K562 (cell line): ENCODE measurements around the gene NR4A2. TPM values are rescaled to one million over a fixed set of nuclear protein-coding genes. Genes with fewer than 3 reads are reported as not detected.
A peak's percentile ranks its signal among the peaks of the same experiment; 100 is the strongest.

Source experiments
- CAMTA2 ChIP-seq: fragments of 250-450 bp; sonication (Bioruptor Pico); conservative IDR thresholded peaks from 2 replicates; pipeline ENCODE4 v1.5.1; 2022
- DMBX1 ChIP-seq: fragments of 250-450 bp; sonication (Bioruptor Pico); IDR thresholded peaks from 2 replicates; pipeline ENCODE4 v1.8.0; 2022; ENCODE audit warnings: inconsistent platforms, mild to moderate bottlenecking, moderate library complexity, borderline replicate concordance
- MBD2 ChIP-seq: sonication (generic); IDR thresholded peaks from 2 replicates; pipeline ENCODE4 v1.6.1; 2016; ENCODE audit warnings: low read depth, borderline replicate concordance
- POLR2G ChIP-seq: fragments of 200-400 bp; formaldehyde crosslinking; IDR thresholded peaks from 2 replicates; pipeline ENCODE4 v1.6.1; 2017; ENCODE audit warnings: low read depth, mild to moderate bottlenecking, antibody characterized with exemption, low read length, moderate library complexity
- RHOXF2B ChIP-seq: fragments of 250-450 bp; sonication (Bioruptor Pico); conservative IDR thresholded peaks from 2 replicates; pipeline ENCODE4 v1.5.1; 2021
- SPI1 ChIP-seq: IDR thresholded peaks from 2 replicates; pipeline ENCODE4 v1.6.1; 2011; ENCODE audit warnings: low read depth, low read length, control low read depth, borderline replicate concordance
- TAL1 ChIP-seq: fragments of 450-650 bp; IDR thresholded peaks from 2 replicates; pipeline ENCODE4 v1.6.1; 2016; ENCODE audit warnings: mild to moderate bottlenecking
- YBX1 ChIP-seq: fragments of 450-650 bp; IDR thresholded peaks from 2 replicates; pipeline ENCODE4 v1.7.1; 2016; ENCODE audit warnings: mild to moderate bottlenecking
- ZNF740 ChIP-seq, 3 experiments: fragments of 200-800 bp in 1 of 3; sonication (Bioruptor generic) in 1 of 3; sonication (generic) in 1 of 3; formaldehyde crosslinking in 1 of 3; IDR thresholded peaks; 2 replicates each; pipeline versions ENCODE4 v1.6.1 to v1.8.0; 2016 to 2022; ENCODE audit warnings: mild to moderate bottlenecking in 2 of 3, missing compliant biosample characterization in 2 of 3, missing genetic modification characterization in 2 of 3, missing genetic modification reagents in 1 of 3
- polyA plus RNA-seq, 8 experiments: library from polyadenylated mRNA; depleted of rRNA in 4 of 8; stranded (reverse) in 5 of 8; unstranded in 3 of 8; fragments of >200 nt; fragmentation: Nextera tagmentation in 2 of 8; fragmentation: Illumina TruSeq in 1 of 8; extraction: Ambion mirVana in 2 of 8; extraction: Trizol in 1 of 8; gene quantifications; 2 replicates each; pipeline versions ENCODE4 v1.2.1 to v1.2.3, GENCODE V29; 2011 to 2014; ENCODE audit warnings: inconsistent platforms in 1 of 8, missing spikeins in 1 of 8
- total RNA-seq, 7 experiments: library from RNA; depleted of rRNA in 6 of 7; stranded (reverse); fragments of >200 nt in 6 of 7; fragmentation: Illumina TruSeq in 2 of 7; extraction: Trizol in 2 of 7; gene quantifications; 2 replicates each; pipeline versions ENCODE4 v1.2.1 to v1.2.3, GENCODE V29; 2011 to 2021; ENCODE audit warnings: low replicate concordance in 1 of 7
- TF ChIP-seq, protein P1 (sequence below): sonication (generic); formaldehyde crosslinking; IDR thresholded peaks from 2 replicates; pipeline ENCODE4 v1.8.0; 2022; ENCODE audit warnings: missing genetic modification reagents, mild to moderate bottlenecking, borderline replicate concordance
- TF ChIP-seq, protein P2 (sequence below): fragments of 450-650 bp; IDR thresholded peaks from 2 replicates; pipeline ENCODE4 v1.6.1; 2017; ENCODE audit warnings: mild to moderate bottlenecking, moderate library complexity
- TF ChIP-seq, protein P3 (sequence below): sonication (generic); formaldehyde crosslinking; IDR thresholded peaks from 2 replicates; pipeline ENCODE4 v1.8.0; 2022; ENCODE audit warnings: mild to moderate bottlenecking, missing genetic modification reagents, borderline replicate concordance

The NR4A2 gene
- total and polyA plus RNA-seq, 9 of the 15 experiments (the other 6 are each of a cell fraction or from before 2014, with no cell fraction given) = 0.94 to 5.1 (median 1.3) TPM

DNA sequence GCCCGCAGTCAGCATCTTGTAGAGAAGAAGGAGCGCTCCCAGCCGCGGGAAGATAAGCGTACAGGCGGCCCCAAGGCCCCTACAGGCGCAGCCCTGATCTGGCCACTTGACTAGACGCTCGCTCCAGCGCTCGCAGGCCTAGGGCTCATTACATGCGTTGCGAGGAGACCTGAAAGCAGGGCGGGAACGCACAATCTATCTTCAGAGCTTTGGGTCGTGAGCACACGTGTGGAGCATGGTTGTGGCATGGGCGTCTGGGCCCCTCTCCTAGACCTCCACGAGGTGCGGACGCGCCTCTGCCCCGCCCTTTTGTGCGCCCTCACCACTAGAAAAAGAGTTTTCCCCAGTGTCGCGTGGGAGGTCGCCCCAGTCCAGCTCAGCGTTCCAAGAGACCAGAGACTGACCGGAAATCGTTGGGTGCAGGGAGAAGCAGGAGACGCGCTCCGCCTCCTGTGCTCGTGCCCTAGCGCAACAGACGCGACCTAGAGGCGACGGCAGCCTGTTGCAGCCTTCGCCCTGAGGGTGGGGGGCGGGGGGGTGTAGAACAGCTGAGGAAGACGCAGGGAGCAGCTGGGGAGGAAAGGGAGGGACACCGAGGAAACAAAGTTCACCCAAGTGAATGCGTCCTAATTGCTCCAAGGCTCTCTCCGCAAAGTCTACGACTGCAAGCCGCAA is 12.6 kb downstream of the NR4A2 start (continued):
- TF ChIP-seq, protein P1, sequence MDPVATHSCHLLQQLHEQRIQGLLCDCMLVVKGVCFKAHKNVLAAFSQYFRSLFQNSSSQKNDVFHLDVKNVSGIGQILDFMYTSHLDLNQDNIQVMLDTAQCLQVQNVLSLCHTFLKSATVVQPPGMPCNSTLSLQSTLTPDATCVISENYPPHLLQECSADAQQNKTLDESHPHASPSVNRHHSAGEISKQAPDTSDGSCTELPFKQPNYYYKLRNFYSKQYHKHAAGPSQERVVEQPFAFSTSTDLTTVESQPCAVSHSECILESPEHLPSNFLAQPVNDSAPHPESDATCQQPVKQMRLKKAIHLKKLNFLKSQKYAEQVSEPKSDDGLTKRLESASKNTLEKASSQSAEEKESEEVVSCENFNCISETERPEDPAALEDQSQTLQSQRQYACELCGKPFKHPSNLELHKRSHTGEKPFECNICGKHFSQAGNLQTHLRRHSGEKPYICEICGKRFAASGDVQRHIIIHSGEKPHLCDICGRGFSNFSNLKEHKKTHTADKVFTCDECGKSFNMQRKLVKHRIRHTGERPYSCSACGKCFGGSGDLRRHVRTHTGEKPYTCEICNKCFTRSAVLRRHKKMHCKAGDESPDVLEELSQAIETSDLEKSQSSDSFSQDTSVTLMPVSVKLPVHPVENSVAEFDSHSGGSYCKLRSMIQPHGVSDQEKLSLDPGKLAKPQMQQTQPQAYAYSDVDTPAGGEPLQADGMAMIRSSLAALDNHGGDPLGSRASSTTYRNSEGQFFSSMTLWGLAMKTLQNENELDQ = no peak
- no peak for TF ChIP-seq DMBX1 (CRISPR knock-in tag)
- TF ChIP-seq CAMTA2 (CRISPR knock-in tag) = no peak
- no peak for TF ChIP-seq SPI1
- no peak for TF ChIP-seq RHOXF2B (CRISPR knock-in tag)
- TF ChIP-seq ZNF740 (CRISPR knock-in tag; IDR thresholded peaks at IDR 0.05) = peak; percentile 50; the same call in 1 of the 2 replicates
- TF ChIP-seq ZNF740 (tag; IDR thresholded peaks at IDR 0.05) = no peak
- TF ChIP-seq, protein P2, sequence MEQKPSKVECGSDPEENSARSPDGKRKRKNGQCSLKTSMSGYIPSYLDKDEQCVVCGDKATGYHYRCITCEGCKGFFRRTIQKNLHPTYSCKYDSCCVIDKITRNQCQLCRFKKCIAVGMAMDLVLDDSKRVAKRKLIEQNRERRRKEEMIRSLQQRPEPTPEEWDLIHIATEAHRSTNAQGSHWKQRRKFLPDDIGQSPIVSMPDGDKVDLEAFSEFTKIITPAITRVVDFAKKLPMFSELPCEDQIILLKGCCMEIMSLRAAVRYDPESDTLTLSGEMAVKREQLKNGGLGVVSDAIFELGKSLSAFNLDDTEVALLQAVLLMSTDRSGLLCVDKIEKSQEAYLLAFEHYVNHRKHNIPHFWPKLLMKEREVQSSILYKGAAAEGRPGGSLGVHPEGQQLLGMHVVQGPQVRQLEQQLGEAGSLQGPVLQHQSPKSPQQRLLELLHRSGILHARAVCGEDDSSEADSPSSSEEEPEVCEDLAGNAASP = no peak
- TF ChIP-seq MBD2 = no peak
- TF ChIP-seq YBX1 = no peak
- TF ChIP-seq POLR2G = peak; percentile 75
- no peak for TF ChIP-seq TAL1
- TF ChIP-seq, protein P3, sequence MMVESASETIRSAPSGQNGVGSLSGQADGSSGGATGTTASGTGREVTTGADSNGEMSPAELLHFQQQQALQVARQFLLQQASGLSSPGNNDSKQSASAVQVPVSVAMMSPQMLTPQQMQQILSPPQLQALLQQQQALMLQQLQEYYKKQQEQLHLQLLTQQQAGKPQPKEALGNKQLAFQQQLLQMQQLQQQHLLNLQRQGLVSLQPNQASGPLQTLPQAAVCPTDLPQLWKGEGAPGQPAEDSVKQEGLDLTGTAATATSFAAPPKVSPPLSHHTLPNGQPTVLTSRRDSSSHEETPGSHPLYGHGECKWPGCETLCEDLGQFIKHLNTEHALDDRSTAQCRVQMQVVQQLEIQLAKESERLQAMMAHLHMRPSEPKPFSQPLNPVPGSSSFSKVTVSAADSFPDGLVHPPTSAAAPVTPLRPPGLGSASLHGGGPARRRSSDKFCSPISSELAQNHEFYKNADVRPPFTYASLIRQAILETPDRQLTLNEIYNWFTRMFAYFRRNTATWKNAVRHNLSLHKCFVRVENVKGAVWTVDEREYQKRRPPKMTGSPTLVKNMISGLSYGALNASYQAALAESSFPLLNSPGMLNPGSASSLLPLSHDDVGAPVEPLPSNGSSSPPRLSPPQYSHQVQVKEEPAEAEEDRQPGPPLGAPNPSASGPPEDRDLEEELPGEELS = peak; percentile 95; the same call in 1 of the 2 replicates
